Heart left ventricle (tissue), 16 donors: ENCODE results near the gene ITGA11. TPM values are rescaled to one million over a fixed set of nuclear protein-coding genes. Genes with fewer than 3 reads are reported as not detected.
A peak's percentile ranks its signal among the peaks of the same experiment; 100 is the strongest.

Experiments used
- ATAC-seq, 4 donors: fragments of 200-7000 bp; cut with Tn5 transposase; one replicate each; pipeline ENCODE4 v1.9.1; 2020 to 2022; ENCODE audit warnings: moderate library complexity in 4 of 4, mild to moderate bottlenecking in 3 of 4, moderate number of reproducible peaks in 1 of 4
- DNase-seq, 5 donors: peaks; one replicate each; pipeline ENCODE4 v3.0.0-alpha.2; 2020
- H3K27ac ChIP-seq, 12 donors: fragments of 200-600 bp; sonication (generic) in 4 of 12; one replicate each; pipeline versions ENCODE4 v1.5.0 to v1.8.0; 2016 to 2022; ENCODE audit warnings: mild to moderate bottlenecking in 2 of 12
- H3K27me3 ChIP-seq, 9 donors: fragments of 200-600 bp; sonication (generic) in 2 of 9; one replicate each; pipeline versions ENCODE4 v1.5.1 to v1.8.0; 2016 to 2022; ENCODE audit warnings: mild to moderate bottlenecking in 3 of 9
- H3K36me3 ChIP-seq, 9 donors: fragments of 200-600 bp; sonication (generic) in 2 of 9; one replicate each; pipeline versions ENCODE4 v1.5.0 to v1.8.0; 2018 to 2022; ENCODE audit warnings: mild to moderate bottlenecking in 2 of 9
- H3K4me1 ChIP-seq, 12 donors: fragments of 200-600 bp; sonication (generic) in 4 of 12; one replicate each; pipeline versions ENCODE4 v1.5.0 to v1.8.0; 2016 to 2022; ENCODE audit warnings: mild to moderate bottlenecking in 3 of 12
- H3K4me3 ChIP-seq, 12 donors: fragments of 200-600 bp; sonication (generic) in 4 of 12; one replicate each; pipeline versions ENCODE4 v1.5.0 to v1.8.0; 2017 to 2022; ENCODE audit warnings: mild to moderate bottlenecking in 9 of 12, moderate library complexity in 4 of 12
- H3K9me3 ChIP-seq, 12 donors: fragments of 200-600 bp; sonication (generic) in 4 of 12; one replicate each; pipeline versions ENCODE4 v1.5.0 to v1.8.0; 2016 to 2022; ENCODE audit warnings: mild to moderate bottlenecking in 1 of 12
- POLR2A ChIP-seq, 2 donors: fragments of 450-650 bp; IDR thresholded peaks; one replicate each; pipeline ENCODE4 v1.6.1; 2017; ENCODE audit warnings: antibody characterized with exemption in 2 of 2, mild to moderate bottlenecking in 2 of 2, moderate library complexity in 2 of 2
- WGBS, 4 donors: extraction: QIAGEN DNeasy Blood & Tissue Kit in 2 of 4; methylation state at CpG; one replicate each; pipeline versions ENCODE4 v1.1.5 to v1.1.7; 2013 to 2018; 5-methylcytosine and 5-hydroxymethylcytosine counted together
- intact Hi-C, 10 donors: fragments of 100-400 bp; cut with DNase I; formaldehyde crosslinking; loops; one replicate each; pipeline versions ENCODE4 v1.11.1 to v1.14.2; 2022
- polyA plus RNA-seq, 2 donors: library from polyadenylated mRNA; stranded (reverse); fragments of 200-250 nt; gene quantifications; one replicate each; pipeline ENCODE4 v1.2.3, GENCODE V29; 2013
- total RNA-seq, 9 donors: library from RNA; depleted of rRNA in 2 of 9; stranded (reverse); fragments of >200 nt in 2 of 9; fragmentation: NEBNext Ultra II Directional in 3 of 9; extraction: Animal tissue kit (Norgen Biotek cat#: 25700) in 3 of 9; gene quantifications; one replicate each; pipeline versions ENCODE4 v1.1.0 to v1.2.4, GENCODE V29; 2016 to 2023
- TF ChIP-seq, protein P1 (sequence below), 12 donors: fragments of 200-600 bp; sonication (generic) in 4 of 12; IDR thresholded peaks; one replicate each; pipeline versions ENCODE4 v1.5.0 to v1.8.0; 2018 to 2022; ENCODE audit warnings: antibody characterized with exemption in 12 of 12, mild to moderate bottlenecking in 5 of 12
- donor health status: ischemic (EF 13 %, LVEDD 7.1; RV severe dilation, severe dysfunction).
- donor health status: healthy with polysubstance abuse.
- donor health status: DM: no; HTN: yes; CAD: no.
- donor health status: DM: no; HTN: no; CAD: no.
- donor health status: ischemic (EF 25% LVEDD 6.9; RV normal size, moderate dysfunction).
- donor health status: ischemic (EF 25% LVEDD 5.7; RV mildly dilated, moderate dysfunction).
- donor health status: healthy.
- donor health status: DM: yes; HTN: yes; CAD: no.
- donor health status: ischemic (EF 35%, LVEDD 5.7; RV mildly dilated, moderate dysfunction).
- donor health status: nonischemic (EF 11% LVEDD 7.7; RV severe dilation, severe dysfunction).
- donor health status: DM: yes; HTN: yes; CAD: no.
- donor health status: PGD.
- donor health status: ischemic (EF 29% LVEDD 5.4; RV normal size, mild dysfunction).
- donor health status: nonischemic (EF 23%, LVEDD 6.1; RV moderate dilation, normal function).

The ITGA11 gene
- total and polyA plus RNA-seq, 11 donors: 2.1 to 35.5 (median 12.1) TPM

DNA sequence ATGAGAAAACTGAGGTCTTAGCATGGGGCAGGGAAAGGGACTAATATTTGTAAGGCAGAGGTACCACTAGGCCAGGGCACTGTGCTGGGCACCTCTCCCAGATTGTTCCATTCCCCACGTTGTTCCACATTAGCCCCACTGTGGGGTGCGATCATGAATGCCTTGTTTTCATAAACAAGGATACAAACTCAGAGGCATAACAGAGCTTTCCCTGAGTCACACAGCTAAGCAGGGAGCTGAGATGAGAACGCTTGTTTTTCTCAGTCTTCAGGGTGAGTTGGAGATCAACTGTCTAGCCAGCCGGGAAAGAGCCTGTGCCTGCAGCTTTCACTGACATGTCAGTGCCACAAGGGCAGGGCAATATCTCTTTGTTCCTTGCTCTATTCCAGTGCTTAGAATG lies 47.9 kb upstream of the ITGA11 start:
- H3K27ac ChIP-seq: peak overlapping the region in 9 of 12 donors; percentile 20 to 60 (median 38)
- no peak overlapping the region for H3K4me3 ChIP-seq
- 77 to 88% (median 83%) methylated on average over 4 of the region's 4 CpGs for WGBS, 4 donors
- intact Hi-C loops: no loop called here
- peaks cover 0 to 8% (median 0%) of the 10 kb centered on the region in 9 donors for H3K27me3 ChIP-seq
- no peak for TF ChIP-seq POLR2A (IDR thresholded peaks at IDR 0.05)
- TF ChIP-seq, protein P1, sequence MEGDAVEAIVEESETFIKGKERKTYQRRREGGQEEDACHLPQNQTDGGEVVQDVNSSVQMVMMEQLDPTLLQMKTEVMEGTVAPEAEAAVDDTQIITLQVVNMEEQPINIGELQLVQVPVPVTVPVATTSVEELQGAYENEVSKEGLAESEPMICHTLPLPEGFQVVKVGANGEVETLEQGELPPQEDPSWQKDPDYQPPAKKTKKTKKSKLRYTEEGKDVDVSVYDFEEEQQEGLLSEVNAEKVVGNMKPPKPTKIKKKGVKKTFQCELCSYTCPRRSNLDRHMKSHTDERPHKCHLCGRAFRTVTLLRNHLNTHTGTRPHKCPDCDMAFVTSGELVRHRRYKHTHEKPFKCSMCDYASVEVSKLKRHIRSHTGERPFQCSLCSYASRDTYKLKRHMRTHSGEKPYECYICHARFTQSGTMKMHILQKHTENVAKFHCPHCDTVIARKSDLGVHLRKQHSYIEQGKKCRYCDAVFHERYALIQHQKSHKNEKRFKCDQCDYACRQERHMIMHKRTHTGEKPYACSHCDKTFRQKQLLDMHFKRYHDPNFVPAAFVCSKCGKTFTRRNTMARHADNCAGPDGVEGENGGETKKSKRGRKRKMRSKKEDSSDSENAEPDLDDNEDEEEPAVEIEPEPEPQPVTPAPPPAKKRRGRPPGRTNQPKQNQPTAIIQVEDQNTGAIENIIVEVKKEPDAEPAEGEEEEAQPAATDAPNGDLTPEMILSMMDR (IDR thresholded peaks at IDR 0.05): no peak
- ATAC-seq (peak in 2 of 4 donors; percentile 19 to 51), DNase-seq (no peak)
- H3K4me1 ChIP-seq: peaks cover 0 to 21% (median 6%) of the 10 kb centered on the region in 12 donors
- no peaks in the 10 kb centered on the region for H3K36me3 ChIP-seq
- H3K9me3 ChIP-seq: peaks cover 0 to 5% (median 0%) of the 10 kb centered on the region in 12 donors

- intact Hi-C loops: no loop called here
- DNase-seq: peak in 4 of 5 donors; percentile 23 to 77 (median 62)
Observed at GRCh38 chr15:68479406-68479805, 47.4 kb upstream of the ITGA11 start.

GRCh38 chr15:68478853-68479252 lies 46.9 kb upstream of the ITGA11 start:
- ATAC-seq (no peak), DNase-seq (no peak)
- Histone ChIP-seq H3K4me1 (peaks cover 0 to 14% (median 0%) of the 10 kb centered on the region in 12 donors), H3K36me3 (no peaks in the 10 kb centered on the region), H3K27me3 (peaks cover 0 to 12% (median 0%) of the 10 kb centered on the region in 9 donors), H3K27ac (peak overlapping the region in 10 of 12 donors; percentile 1 to 60 (median 34)), H3K9me3 (peaks cover 0 to 5% (median 0%) of the 10 kb centered on the region in 12 donors), H3K4me3 (no peak overlapping the region)
- no peak for TF ChIP-seq POLR2A (IDR thresholded peaks at IDR 0.05)
- TF ChIP-seq, protein P1 (IDR thresholded peaks at IDR 0.05): no peak
- intact Hi-C loops: no loop called here
- WGBS, 4 donors: 86 to 90% (median 89%) methylated on average over 4 of the region's 4 CpGs

More at GRCh38 chr15:68479406-68479805, 47.4 kb upstream of the ITGA11 start:
- peaks cover 0 to 8% (median 0%) of the 10 kb centered on the region in 9 donors for H3K27me3 ChIP-seq
- no peaks in the 10 kb centered on the region for H3K36me3 ChIP-seq
- TF ChIP-seq, protein P1 (IDR thresholded peaks at IDR 0.05): no peak
- no peak for TF ChIP-seq POLR2A (IDR thresholded peaks at IDR 0.05)
- H3K4me1 ChIP-seq: peaks cover 0 to 16% (median 2%) of the 10 kb centered on the region in 12 donors
- H3K9me3 ChIP-seq: peaks cover 0 to 5% (median 0%) of the 10 kb centered on the region in 12 donors
- peak in 3 of 4 donors; percentile 58 to 92 (median 83) for ATAC-seq
- WGBS, 4 donors: 68 to 73% (median 72%) methylated on average over 12 of the region's 12 CpGs
- peak overlapping the region in 9 of 12 donors; percentile 20 to 60 (median 38) for H3K27ac ChIP-seq
- H3K4me3 ChIP-seq: no peak overlapping the region

DNA sequence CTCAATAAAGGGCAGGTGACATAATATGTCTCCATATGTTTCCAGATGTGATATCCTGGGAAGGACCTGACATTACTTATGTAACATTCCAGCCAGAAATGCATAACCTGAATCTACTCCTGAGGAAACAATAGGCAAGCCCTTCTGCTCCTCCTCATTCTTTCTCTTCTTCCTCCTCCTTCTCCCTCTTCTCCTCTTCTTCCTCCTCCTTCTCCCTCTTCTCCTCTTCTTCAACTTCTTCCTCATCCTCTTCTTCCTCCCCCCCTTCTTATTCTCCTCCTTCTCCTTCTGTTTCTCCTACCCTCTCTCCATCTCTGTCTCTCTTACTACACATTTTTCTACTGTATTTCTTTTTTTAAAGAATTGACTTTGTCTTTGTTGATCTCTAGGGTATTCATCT lies 43.5 kb upstream of the ITGA11 start:
- Histone ChIP-seq H3K27ac (no peak overlapping the region), H3K27me3 (peaks cover 0 to 12% (median 0%) of the 10 kb centered on the region in 9 donors), H3K9me3 (no peaks in the 10 kb centered on the region), H3K4me3 (no peak overlapping the region), H3K4me1 (peaks cover 0 to 13% (median 0%) of the 10 kb centered on the region in 12 donors), H3K36me3 (no peaks in the 10 kb centered on the region)
- intact Hi-C loops: no loop called here
- no peak for ATAC-seq
- TF ChIP-seq, protein P1 (IDR thresholded peaks at IDR 0.05): no peak
- TF ChIP-seq POLR2A (IDR thresholded peaks at IDR 0.05): no peak
- no peak for DNase-seq
